H7 (cell line): ENCODE data around the gene CCDC83. TPM values are rescaled to one million over a fixed set of nuclear protein-coding genes. Genes with fewer than 3 reads are reported as not detected.
"Not testable (repeated sequence)": the region's sequence is repeated elsewhere in the genome, so short reads cannot be mapped to it uniquely, and the experiment has no call there.

Experiments used
- DNase-seq: peaks from one replicate; pipeline ENCODE4 v3.0.0; 2012
- H3K27me3 ChIP-seq: 2 replicates; pipeline ENCODE4 v1.6.0; 2011; ENCODE audit warnings: mild to moderate bottlenecking, low read length; ENCODE audit not compliant: control insufficient read depth, insufficient read depth
- H3K36me3 ChIP-seq: replicated peaks from 2 replicates; pipeline ENCODE4 v1.5.1; 2011; ENCODE audit warnings: low read length; ENCODE audit not compliant: control insufficient read depth, insufficient read depth
- H3K4me3 ChIP-seq: 2 replicates; pipeline ENCODE4 v1.5.1; 2011; ENCODE audit warnings: low read depth, mild to moderate bottlenecking, control low read depth, low read length, moderate library complexity; ENCODE audit not compliant: insufficient read depth
- total RNA-seq: library from RNA; depleted of rRNA; stranded (reverse); fragments of >200 nt; shearing (Covaris generic); gene quantifications from 2 replicates; pipeline ENCODE4 v1.2.3, GENCODE V29; 2014

The CCDC83 gene
- total RNA-seq, 1 experiment from 2014 or later: not detected

- Histone ChIP-seq H3K27me3 (no peaks in the 10 kb centered on the region), H3K4me3 (no peak overlapping the region), H3K36me3 (no peaks in the 10 kb centered on the region)
- DNase-seq: no peak
Observed at GRCh38 chr11:85825616-85826015, 29.6 kb upstream of the CCDC83 start.

- no peaks in the 10 kb centered on the region for H3K36me3 ChIP-seq
- H3K4me3 ChIP-seq: no peak overlapping the region
- H3K27me3 ChIP-seq: no peaks in the 10 kb centered on the region
- DNase-seq: peak; percentile 68
Observed at GRCh38 chr11:85826116-85826855, 28.9 kb upstream of the CCDC83 start.

GRCh38 chr11:85827748-85828639 is 27.2 kb upstream of the CCDC83 start:
- Histone ChIP-seq H3K4me3 (no peak overlapping the region), H3K36me3 (no peaks in the 10 kb centered on the region), H3K27me3 (no peaks in the 10 kb centered on the region)
- no peak for DNase-seq

- Histone ChIP-seq H3K27me3 (no peaks in the 10 kb centered on the region), H3K4me3 (no peak overlapping the region), H3K36me3 (no peaks in the 10 kb centered on the region)
- DNase-seq: no peak
Observed at GRCh38 chr11:85828640-85828978, 26.6 kb upstream of the CCDC83 start.

- Histone ChIP-seq H3K27me3 (no peaks in the 10 kb centered on the region), H3K4me3 (no peak overlapping the region), H3K36me3 (no peaks in the 10 kb centered on the region)
- no peak for DNase-seq
Observed at GRCh38 chr11:85829172-85829571, 26.0 kb upstream of the CCDC83 start.

GRCh38 chr11:85831050-85831449 is 24.1 kb upstream of the CCDC83 start:
- H3K27me3 ChIP-seq: no peaks in the 10 kb centered on the region
- no peak for DNase-seq
- no peaks in the 10 kb centered on the region for H3K36me3 ChIP-seq
- H3K4me3 ChIP-seq: no peak overlapping the region

- Histone ChIP-seq H3K4me3 (no peak overlapping the region), H3K36me3 (no peaks in the 10 kb centered on the region), H3K27me3 (no peaks in the 10 kb centered on the region)
- DNase-seq: no peak
Observed at GRCh38 chr11:85835263-85835662, 19.9 kb upstream of the CCDC83 start.

- Histone ChIP-seq H3K4me3 (no peak overlapping the region), H3K36me3 (no peaks in the 10 kb centered on the region), H3K27me3 (no peaks in the 10 kb centered on the region)
- no peak for DNase-seq
Observed at GRCh38 chr11:85835729-85836128, 19.5 kb upstream of the CCDC83 start.

GRCh38 chr11:85840932-85841331 is 14.3 kb upstream of the CCDC83 start:
- not testable (repeated sequence) for DNase-seq, H3K4me3 ChIP-seq, H3K27me3 ChIP-seq, H3K36me3 ChIP-seq

- Histone ChIP-seq H3K4me3 (no peak overlapping the region), H3K36me3 (no peaks in the 10 kb centered on the region), H3K27me3 (no peaks in the 10 kb centered on the region)
- DNase-seq: peak; percentile 11
Observed at GRCh38 chr11:85843929-85844328, 11.3 kb upstream of the CCDC83 start.

- DNase-seq: no peak
- Histone ChIP-seq H3K27me3 (no peaks in the 10 kb centered on the region), H3K4me3 (no peak overlapping the region), H3K36me3 (no peaks in the 10 kb centered on the region)
Observed at GRCh38 chr11:85844439-85845123, 10.6 kb upstream of the CCDC83 start.

GRCh38 chr11:85845124-85845631 is 10.0 kb upstream of the CCDC83 start:
- Histone ChIP-seq H3K36me3 (no peaks in the 10 kb centered on the region), H3K4me3 (no peak overlapping the region), H3K27me3 (no peaks in the 10 kb centered on the region)
- DNase-seq: no peak

GRCh38 chr11:85847436-85847835 is 7.7 kb upstream of the CCDC83 start:
- H3K4me3 ChIP-seq: no peak overlapping the region
- H3K27me3 ChIP-seq: no peaks in the 10 kb centered on the region
- no peak for DNase-seq
- no peaks in the 10 kb centered on the region for H3K36me3 ChIP-seq

- Histone ChIP-seq H3K27me3 (no peaks in the 10 kb centered on the region), H3K36me3 (no peaks in the 10 kb centered on the region), H3K4me3 (no peak overlapping the region)
- no peak for DNase-seq
Observed at GRCh38 chr11:85848006-85848405, 7.2 kb upstream of the CCDC83 start.
